Natural killer cell treated with Interleukin-12 subunit alpha and Interleukin-12 subunit beta and Interleukin-15 and Interleukin-18, amount 100 ng/mL, for 72 hours (primary cell): Measurements from ENCODE around the gene DNAJC27. TPM values are rescaled to one million over a fixed set of nuclear protein-coding genes. Genes with fewer than 3 reads are reported as not detected.
A peak's percentile ranks its signal among the peaks of the same experiment; 100 is the strongest.

Experiments used
- ATAC-seq, 2 donors: fragments of 150-1000 bp; cut with Tn5 transposase in 1 of 2; sonication (Bioruptor Pico), chemical (Tn5 transposase) in 1 of 2; 2 replicates each; pipeline ENCODE4 v1.10.0; 2021
- DNase-seq: peaks from one replicate; pipeline ENCODE4 v3.0.0; 2022; ENCODE audit warnings: low spot score
- H3K27ac Mint-ChIP-seq, 2 donors: 1 replicate in 1 of 2; 2 replicates in 1 of 2; pipeline ENCODE4 v1.8.0; 2022; ENCODE audit warnings: mixed read lengths in 2 of 2, mild to moderate bottlenecking in 1 of 2, moderate library complexity in 1 of 2
- H3K27me3 Mint-ChIP-seq, 2 donors: 1 replicate in 1 of 2; 2 replicates in 1 of 2; pipeline ENCODE4 v1.8.0; 2022; ENCODE audit warnings: mixed read lengths in 2 of 2
- H3K36me3 Mint-ChIP-seq: one replicate; pipeline ENCODE4 v1.8.0; 2022; ENCODE audit warnings: mixed read lengths
- H3K4me1 Mint-ChIP-seq, 2 donors: 1 replicate in 1 of 2; 2 replicates in 1 of 2; pipeline ENCODE4 v1.8.0; 2022; ENCODE audit warnings: low read depth in 2 of 2, mixed read lengths in 2 of 2, mild to moderate bottlenecking in 1 of 2
- H3K4me3 Mint-ChIP-seq: one replicate; pipeline ENCODE4 v1.8.0; 2022; ENCODE audit warnings: mixed read lengths
- H3K9me3 Mint-ChIP-seq: 2 replicates; pipeline ENCODE4 v1.8.0; 2022; ENCODE audit warnings: mixed read lengths
- total RNA-seq, 2 donors: library from RNA; stranded (reverse); gene quantifications; one replicate each; pipeline ENCODE4 v1.2.3, GENCODE V29; 2022

The DNAJC27 gene
- total RNA-seq, 2 donors from 2014 or later = 4.9 to 7.4 TPM

GRCh38 chr2:24917731-24918325 lies 53.9 kb downstream of the DNAJC27 start:
- no peak for ATAC-seq
- peak overlapping the region in 1 of 2 donors; percentile 54 for H3K27ac Mint-ChIP-seq
- H3K9me3 Mint-ChIP-seq = no peaks in the 10 kb centered on the region
- H3K4me3 Mint-ChIP-seq = peak overlapping the region; percentile 62
- H3K27me3 Mint-ChIP-seq = peaks cover 0 to 7% of the 10 kb centered on the region in 2 donors
- no peak for DNase-seq
- H3K36me3 Mint-ChIP-seq = no peaks in the 10 kb centered on the region
- peaks cover 27 to 29% of the 10 kb centered on the region in 2 donors for H3K4me1 Mint-ChIP-seq

GRCh38 chr2:24917086-24917485 lies 54.7 kb downstream of the DNAJC27 start:
- DNase-seq = peak; percentile 71
- peak overlapping the region; percentile 52 for H3K4me3 Mint-ChIP-seq
- H3K9me3 Mint-ChIP-seq = no peaks in the 10 kb centered on the region
- H3K27me3 Mint-ChIP-seq = peaks cover 0 to 7% of the 10 kb centered on the region in 2 donors
- peak; percentile 65 to 71 for ATAC-seq
- peaks cover 27 to 29% of the 10 kb centered on the region in 2 donors for H3K4me1 Mint-ChIP-seq
- no peak overlapping the region for H3K27ac Mint-ChIP-seq
- H3K36me3 Mint-ChIP-seq = peaks cover under 1% of the 10 kb centered on the region

GRCh38 chr2:24915796-24916195 lies 56.0 kb downstream of the DNAJC27 start:
- Mint-ChIP-seq H3K27ac (no peak overlapping the region), H3K9me3 (no peaks in the 10 kb centered on the region), H3K27me3 (peaks cover 0 to 7% of the 10 kb centered on the region in 2 donors), H3K36me3 (peaks cover 4% of the 10 kb centered on the region), H3K4me3 (no peak overlapping the region), H3K4me1 (peaks cover 23 to 25% of the 10 kb centered on the region in 2 donors)
- ATAC-seq (no peak), DNase-seq (no peak)

- Mint-ChIP-seq H3K4me3 (no peak overlapping the region), H3K27me3 (peaks cover 0 to 7% of the 10 kb centered on the region in 2 donors), H3K27ac (no peak overlapping the region), H3K36me3 (peaks cover 4% of the 10 kb centered on the region), H3K4me1 (peaks cover 20 to 23% of the 10 kb centered on the region in 2 donors), H3K9me3 (no peaks in the 10 kb centered on the region)
- ATAC-seq (no peak), DNase-seq (no peak)
Observed at GRCh38 chr2:24915175-24915574, 56.6 kb downstream of the DNAJC27 start.

GRCh38 chr2:24914713-24915112 lies 57.0 kb downstream of the DNAJC27 start:
- H3K27me3 Mint-ChIP-seq = peaks cover 0 to 7% of the 10 kb centered on the region in 2 donors
- H3K4me3 Mint-ChIP-seq = no peak overlapping the region
- H3K36me3 Mint-ChIP-seq = peaks cover 4% of the 10 kb centered on the region
- ATAC-seq (no peak), DNase-seq (no peak)
- H3K9me3 Mint-ChIP-seq = no peaks in the 10 kb centered on the region
- H3K4me1 Mint-ChIP-seq = peaks cover 20 to 23% of the 10 kb centered on the region in 2 donors
- no peak overlapping the region for H3K27ac Mint-ChIP-seq

- peaks cover 15 to 18% of the 10 kb centered on the region in 2 donors for H3K4me1 Mint-ChIP-seq
- peaks cover 0 to 4% of the 10 kb centered on the region in 2 donors for H3K27me3 Mint-ChIP-seq
- no peaks in the 10 kb centered on the region for H3K9me3 Mint-ChIP-seq
- peaks cover 4% of the 10 kb centered on the region for H3K36me3 Mint-ChIP-seq
- DNase-seq (no peak), ATAC-seq (no peak)
- H3K27ac Mint-ChIP-seq = no peak overlapping the region
- no peak overlapping the region for H3K4me3 Mint-ChIP-seq
Observed at GRCh38 chr2:24913911-24914310, 57.8 kb downstream of the DNAJC27 start.

GRCh38 chr2:24912986-24913385 lies 58.8 kb downstream of the DNAJC27 start:
- Mint-ChIP-seq H3K9me3 (no peaks in the 10 kb centered on the region), H3K27ac (no peak overlapping the region), H3K27me3 (peaks cover 0 to 1% of the 10 kb centered on the region in 2 donors), H3K36me3 (peaks cover 4% of the 10 kb centered on the region), H3K4me1 (peaks cover 12 to 16% of the 10 kb centered on the region in 2 donors), H3K4me3 (no peak overlapping the region)
- DNase-seq (no peak), ATAC-seq (no peak)

GRCh38 chr2:24912523-24912922 lies 59.2 kb downstream of the DNAJC27 start:
- ATAC-seq (no peak), DNase-seq (no peak)
- Mint-ChIP-seq H3K36me3 (peaks cover 4% of the 10 kb centered on the region), H3K27me3 (no peaks in the 10 kb centered on the region), H3K9me3 (no peaks in the 10 kb centered on the region), H3K27ac (no peak overlapping the region), H3K4me1 (peaks cover 8 to 11% of the 10 kb centered on the region in 2 donors), H3K4me3 (no peak overlapping the region)

- H3K4me3 Mint-ChIP-seq = no peak overlapping the region
- peaks cover 4% of the 10 kb centered on the region for H3K36me3 Mint-ChIP-seq
- ATAC-seq (no peak), DNase-seq (no peak)
- H3K4me1 Mint-ChIP-seq = peaks cover 5 to 6% of the 10 kb centered on the region in 2 donors
- H3K9me3 Mint-ChIP-seq = no peaks in the 10 kb centered on the region
- no peak overlapping the region for H3K27ac Mint-ChIP-seq
- no peaks in the 10 kb centered on the region for H3K27me3 Mint-ChIP-seq
Observed at GRCh38 chr2:24910245-24910644, 61.5 kb downstream of the DNAJC27 start.

- Mint-ChIP-seq H3K4me1 (peaks cover 4 to 5% of the 10 kb centered on the region in 2 donors), H3K9me3 (no peaks in the 10 kb centered on the region), H3K4me3 (no peak overlapping the region), H3K36me3 (peaks cover 4% of the 10 kb centered on the region), H3K27me3 (no peaks in the 10 kb centered on the region), H3K27ac (no peak overlapping the region)
- ATAC-seq (no peak), DNase-seq (no peak)
Observed at GRCh38 chr2:24909555-24910177, 62.1 kb downstream of the DNAJC27 start.

- Mint-ChIP-seq H3K36me3 (peaks cover 4% of the 10 kb centered on the region), H3K27ac (no peak overlapping the region), H3K4me1 (peaks cover 3 to 5% of the 10 kb centered on the region in 2 donors), H3K4me3 (no peak overlapping the region), H3K27me3 (no peaks in the 10 kb centered on the region), H3K9me3 (no peaks in the 10 kb centered on the region)
- no peak for ATAC-seq
- no peak for DNase-seq
Observed at GRCh38 chr2:24908461-24908901, 63.3 kb downstream of the DNAJC27 start.

- no peaks in the 10 kb centered on the region for H3K9me3 Mint-ChIP-seq
- H3K36me3 Mint-ChIP-seq = peaks cover 4% of the 10 kb centered on the region
- H3K27me3 Mint-ChIP-seq = no peaks in the 10 kb centered on the region
- H3K27ac Mint-ChIP-seq = no peak overlapping the region
- no peak for DNase-seq
- peaks cover 3 to 5% of the 10 kb centered on the region in 2 donors for H3K4me1 Mint-ChIP-seq
- no peak for ATAC-seq
- H3K4me3 Mint-ChIP-seq = no peak overlapping the region
Observed at GRCh38 chr2:24907116-24907515, 64.6 kb downstream of the DNAJC27 start.

- Mint-ChIP-seq H3K36me3 (no peaks in the 10 kb centered on the region), H3K27ac (no peak overlapping the region), H3K4me3 (no peak overlapping the region), H3K9me3 (no peaks in the 10 kb centered on the region), H3K27me3 (no peaks in the 10 kb centered on the region), H3K4me1 (peaks cover 3 to 5% of the 10 kb centered on the region in 2 donors)
- DNase-seq (no peak), ATAC-seq (no peak)
Observed at GRCh38 chr2:24906466-24906865, 65.3 kb downstream of the DNAJC27 start.
